ENCODE data around the gene SLC7A8. TPM values are rescaled to one million over a fixed set of nuclear protein-coding genes. Genes with fewer than 3 reads are reported as not detected.

SLC7A8 gene
- total RNA-seq, 6 donors from 2014 or later: 30.4 to 58.2 (median 42.0) TPM

DNA sequence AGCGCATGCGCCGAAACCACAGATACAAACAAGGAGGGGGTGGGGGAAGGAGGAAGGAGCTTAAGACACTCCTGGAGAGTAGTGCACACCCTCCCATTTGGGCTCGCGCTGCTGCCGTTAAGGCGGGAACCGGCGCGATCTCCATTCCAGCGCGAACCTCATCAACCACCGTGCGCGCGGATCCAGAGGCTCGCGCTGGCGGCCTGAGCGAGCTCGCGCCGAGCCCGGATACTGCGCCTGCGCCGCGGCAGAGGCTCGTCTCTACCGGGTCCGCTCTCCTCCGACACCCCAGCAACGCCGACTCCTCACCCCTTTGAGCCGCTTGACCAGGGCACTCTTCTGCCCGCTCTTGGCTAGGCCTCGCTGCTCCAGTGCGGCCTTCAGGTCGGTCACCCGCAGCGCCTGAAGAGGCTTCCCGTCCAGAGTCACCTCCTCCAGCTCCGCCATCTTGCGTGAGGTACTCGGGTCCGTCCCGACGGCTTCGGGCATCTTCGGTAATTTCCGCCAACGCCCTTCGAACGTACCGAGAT is 88.7 kb downstream of the SLC7A8 start, which contains the start of gene ACIN1:
TSS of gene ACIN1 (minus strand) at position 471 of the 530 bp plus-strand sequence. CDS start at position 447, 24 bp downstream.
- ATAC-seq (ENCODE audit: low FRiP score in 2 of 2) (peak; percentile 74 to 76), DNase-seq (peak; percentile 77 to 94)
- TF ChIP-seq, protein P1, sequence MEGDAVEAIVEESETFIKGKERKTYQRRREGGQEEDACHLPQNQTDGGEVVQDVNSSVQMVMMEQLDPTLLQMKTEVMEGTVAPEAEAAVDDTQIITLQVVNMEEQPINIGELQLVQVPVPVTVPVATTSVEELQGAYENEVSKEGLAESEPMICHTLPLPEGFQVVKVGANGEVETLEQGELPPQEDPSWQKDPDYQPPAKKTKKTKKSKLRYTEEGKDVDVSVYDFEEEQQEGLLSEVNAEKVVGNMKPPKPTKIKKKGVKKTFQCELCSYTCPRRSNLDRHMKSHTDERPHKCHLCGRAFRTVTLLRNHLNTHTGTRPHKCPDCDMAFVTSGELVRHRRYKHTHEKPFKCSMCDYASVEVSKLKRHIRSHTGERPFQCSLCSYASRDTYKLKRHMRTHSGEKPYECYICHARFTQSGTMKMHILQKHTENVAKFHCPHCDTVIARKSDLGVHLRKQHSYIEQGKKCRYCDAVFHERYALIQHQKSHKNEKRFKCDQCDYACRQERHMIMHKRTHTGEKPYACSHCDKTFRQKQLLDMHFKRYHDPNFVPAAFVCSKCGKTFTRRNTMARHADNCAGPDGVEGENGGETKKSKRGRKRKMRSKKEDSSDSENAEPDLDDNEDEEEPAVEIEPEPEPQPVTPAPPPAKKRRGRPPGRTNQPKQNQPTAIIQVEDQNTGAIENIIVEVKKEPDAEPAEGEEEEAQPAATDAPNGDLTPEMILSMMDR (IDR thresholded peaks at IDR 0.05): no peak
- TF ChIP-seq POLR2A (IDR thresholded peaks at IDR 0.05) (peak in 3 of 4 donors; percentile 59 to 87 (median 62)), POLR2AphosphoS5 (IDR thresholded peaks at IDR 0.05) (peak; percentile 86 to 94), EP300 (IDR thresholded peaks at IDR 0.05) (peak in 1 of 4 donors; percentile 6)
- H3K9me3 ChIP-seq: no peaks in the 10 kb centered on the region
- peak within 1 kb of the TSS; percentile 74 to 85 (median 82) for H3K4me3 ChIP-seq
- H3K4me1 ChIP-seq: peaks cover 25 to 70% (median 42%) of the 10 kb centered on the region in 4 donors
- peak within 1 kb of the TSS; percentile 91 to 100 (median 99) for H3K27ac ChIP-seq
- H3K36me3 ChIP-seq: peaks cover 5 to 58% (median 27%) of the 10 kb centered on the region in 4 donors
- WGBS, 2 donors: 0% methylated on average over 12 to 32 of the region's 55 CpGs
- H3K27me3 ChIP-seq: no peaks in the 10 kb centered on the region

DNA sequence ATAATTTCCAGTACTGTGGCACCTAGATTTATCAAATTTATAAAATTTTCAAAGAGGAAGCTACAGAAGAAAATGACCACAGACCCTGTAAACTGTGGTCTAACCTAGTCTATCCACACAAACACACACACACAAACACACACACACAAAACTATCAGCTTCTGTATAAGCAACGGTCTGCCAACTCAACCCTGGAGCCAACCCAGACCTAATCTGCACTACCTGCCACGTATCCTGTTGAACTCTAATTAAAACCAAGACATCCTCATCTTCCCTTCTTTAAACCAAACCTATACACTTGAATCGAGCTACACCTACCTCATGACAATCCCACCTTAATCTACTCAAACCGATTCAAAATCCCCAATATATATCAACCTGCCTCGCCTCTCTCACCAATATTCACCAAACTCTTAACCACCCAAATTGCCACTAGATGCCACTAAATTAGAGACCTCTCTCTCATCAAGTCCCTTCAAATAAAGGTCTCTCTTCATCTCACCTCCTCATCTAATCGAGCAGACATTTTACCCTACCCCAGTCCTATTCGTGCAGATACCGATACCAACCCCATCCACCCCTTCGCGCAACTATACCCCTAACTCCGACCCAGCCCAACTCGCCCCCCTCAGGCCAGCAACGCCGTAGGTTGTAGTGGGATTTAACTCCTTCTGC is 89.3 kb downstream of the SLC7A8 start:
- Histone ChIP-seq H3K4me3 (peak overlapping the region; percentile 74 to 85 (median 82)), H3K27ac (peak overlapping the region; percentile 91 to 100 (median 99)), H3K9me3 (no peaks in the 10 kb centered on the region), H3K4me1 (peaks cover 25 to 69% (median 42%) of the 10 kb centered on the region in 4 donors), H3K36me3 (peaks cover 11 to 59% (median 33%) of the 10 kb centered on the region in 4 donors), H3K27me3 (no peaks in the 10 kb centered on the region)
- DNase-seq: no peak
- no peak for ATAC-seq (ENCODE audit: low FRiP score in 2 of 2)
- WGBS, 2 donors: 0 to 2% methylated on average over 14 of the region's 14 CpGs
- TF ChIP-seq, protein P1 (IDR thresholded peaks at IDR 0.05): peak in 1 of 6 experiments; percentile 5
- TF ChIP-seq EP300 (IDR thresholded peaks at IDR 0.05): no peak

DNA sequence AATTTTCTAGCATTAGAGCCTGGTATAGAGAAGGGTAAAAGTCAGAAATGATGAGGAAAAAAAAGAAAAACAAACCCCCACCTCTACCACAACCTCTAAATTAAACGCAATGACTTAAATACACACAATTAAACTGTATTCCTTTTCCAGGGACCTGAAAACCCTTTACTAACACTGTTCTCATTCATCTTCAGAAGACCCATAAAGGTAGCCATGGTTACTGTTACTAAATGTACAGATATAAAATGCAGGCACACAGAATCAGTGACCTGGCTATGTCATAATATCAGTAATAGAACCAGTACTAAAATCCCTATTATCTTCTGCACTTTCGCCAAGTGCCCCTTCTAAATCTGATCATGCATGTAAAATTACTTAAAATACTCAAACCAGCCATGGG is 89.9 kb downstream of the SLC7A8 start:
- Histone ChIP-seq H3K4me3 (peak overlapping the region in 3 of 4 donors; percentile 74 to 85 (median 84)), H3K36me3 (peaks cover 17 to 59% (median 38%) of the 10 kb centered on the region in 4 donors)
- no peak for ATAC-seq (ENCODE audit: low FRiP score in 2 of 2)

DNA sequence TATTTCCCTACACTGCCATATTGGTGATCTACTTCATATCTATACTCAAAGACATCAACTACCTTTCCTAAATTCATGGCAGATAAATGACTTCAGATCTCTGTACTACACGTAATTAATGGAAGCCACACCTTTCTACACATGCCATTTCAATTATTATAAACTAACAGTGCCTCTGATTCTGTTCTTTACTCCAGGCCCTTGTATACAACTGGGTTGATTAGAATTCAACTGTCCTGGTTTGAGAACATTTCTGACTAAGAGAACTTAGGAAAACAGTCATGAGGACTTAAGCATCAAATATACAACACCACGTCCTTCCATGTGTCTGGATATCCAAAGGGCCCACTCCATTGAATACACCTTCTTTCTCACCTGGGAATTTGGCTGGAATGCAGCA is 90.4 kb downstream of the SLC7A8 start:
- DNase-seq (no peak), ATAC-seq (ENCODE audit: low FRiP score in 2 of 2) (no peak)
- Histone ChIP-seq H3K4me1 (peaks cover 25 to 67% (median 42%) of the 10 kb centered on the region in 4 donors), H3K9me3 (no peaks in the 10 kb centered on the region), H3K27me3 (no peaks in the 10 kb centered on the region), H3K27ac (no peak overlapping the region), H3K36me3 (peaks cover 20 to 59% (median 37%) of the 10 kb centered on the region in 4 donors), H3K4me3 (peak overlapping the region in 1 of 4 donors; percentile 74)
- 74 to 78% methylated on average over 2 of the region's 2 CpGs for WGBS, 2 donors
- no peak for TF ChIP-seq POLR2AphosphoS5 (IDR thresholded peaks at IDR 0.05)
- TF ChIP-seq, protein P1 (IDR thresholded peaks at IDR 0.05): no peak
- no peak for TF ChIP-seq EP300 (IDR thresholded peaks at IDR 0.05)
- TF ChIP-seq POLR2A (IDR thresholded peaks at IDR 0.05): no peak

More for the DNA sequence above, 89.9 kb downstream of the SLC7A8 start:
- peaks cover 25 to 69% (median 42%) of the 10 kb centered on the region in 4 donors for H3K4me1 ChIP-seq
- 67 to 75% methylated on average over 2 of the region's 2 CpGs for WGBS, 2 donors
- peak overlapping the region in 1 of 4 donors; percentile 100 for H3K27ac ChIP-seq
- no peaks in the 10 kb centered on the region for H3K27me3 ChIP-seq
- TF ChIP-seq POLR2AphosphoS5 (IDR thresholded peaks at IDR 0.05) (no peak), EP300 (IDR thresholded peaks at IDR 0.05) (no peak), POLR2A (IDR thresholded peaks at IDR 0.05) (no peak)
- TF ChIP-seq, protein P1 (IDR thresholded peaks at IDR 0.05): no peak
- DNase-seq: no peak
- no peaks in the 10 kb centered on the region for H3K9me3 ChIP-seq
